OCI-LY1 (cell line): ENCODE data around the gene CEBPZOS.
A peak's percentile ranks its signal among the peaks of the same experiment; 100 is the strongest.

ENCODE experiments used
- H2AFZ ChIP-seq: fragments of 200-600 bp; sonication (generic), shearing (Covaris generic); 2 replicates; pipeline ENCODE4 v1.6.0; 2014; ENCODE audit warnings: antibody characterized with exemption, mild to moderate bottlenecking, low read length
- H3F3A ChIP-seq: fragments of 200-600 bp; sonication (generic), shearing (Covaris generic); 2 replicates; pipeline ENCODE4 v1.6.0; 2014; ENCODE audit warnings: mild to moderate bottlenecking, antibody characterized with exemption, low read length, moderate library complexity; ENCODE audit not compliant: insufficient read depth
- H3K27ac ChIP-seq: fragments of 200-600 bp; sonication (generic); 2 replicates; pipeline ENCODE4 v1.5.1; 2014; ENCODE audit warnings: low read length, mixed run types, mild to moderate bottlenecking, low read depth; ENCODE audit not compliant: poor library complexity, severe bottlenecking
- H3K27me3 ChIP-seq: fragments of 200-600 bp; sonication (generic); 2 replicates; pipeline ENCODE4 v1.6.0; 2014; ENCODE audit warnings: antibody characterized with exemption, mild to moderate bottlenecking, low read length, moderate library complexity; ENCODE audit not compliant: insufficient read depth
- H3K36me3 ChIP-seq: fragments of 200-600 bp; sonication (generic); 2 replicates; pipeline ENCODE4 v1.6.1; 2014; ENCODE audit warnings: mild to moderate bottlenecking, antibody characterized with exemption, low read length, moderate library complexity, mixed read lengths; ENCODE audit not compliant: insufficient read depth
- H3K4me1 ChIP-seq: fragments of 200-600 bp; sonication (generic); 2 replicates; pipeline ENCODE4 v1.5.1; 2014; ENCODE audit warnings: mild to moderate bottlenecking, low read length, moderate library complexity; ENCODE audit not compliant: insufficient read depth, severe bottlenecking
- H3K4me2 ChIP-seq: fragments of 200-600 bp; sonication (generic), shearing (Covaris generic); 2 replicates; pipeline ENCODE4 v1.6.1; 2014; ENCODE audit warnings: low read length
- H3K4me3 ChIP-seq: fragments of 200-600 bp; sonication (generic); 2 replicates; pipeline ENCODE4 v1.5.1; 2014; ENCODE audit warnings: low read length, low read depth, mild to moderate bottlenecking, mixed read lengths; ENCODE audit not compliant: poor library complexity, severe bottlenecking
- H3K79me2 ChIP-seq: fragments of 200-600 bp; shearing (Covaris generic); 2 replicates; pipeline ENCODE4 v1.6.1; 2016; ENCODE audit warnings: mixed run types, low read length, mixed read lengths; ENCODE audit not compliant: insufficient read depth
- H3K9ac ChIP-seq: fragments of 200-600 bp; sonication (generic), shearing (Covaris generic); 2 replicates; pipeline ENCODE4 v1.6.1; 2014; ENCODE audit warnings: mild to moderate bottlenecking, low read length, mixed read lengths
- H3K9me2 ChIP-seq: fragments of 200-600 bp; sonication (generic), shearing (Covaris generic); 2 replicates; pipeline ENCODE4 v1.6.1; 2014; ENCODE audit warnings: low read depth, mild to moderate bottlenecking, low read length, mixed read lengths
- H3K9me3 ChIP-seq: fragments of 200-600 bp; shearing (Covaris generic); 2 replicates; pipeline ENCODE4 v1.6.1; 2014; ENCODE audit warnings: low read length, mixed read lengths
- H4K20me1 ChIP-seq: fragments of 200-600 bp; sonication (generic), shearing (Covaris generic); 2 replicates; pipeline ENCODE4 v1.6.0; 2016; ENCODE audit warnings: mild to moderate bottlenecking, low read length; ENCODE audit not compliant: insufficient read depth
- CTCF ChIP-seq: fragments of 200-600 bp; sonication (generic), shearing (Covaris generic); IDR thresholded peaks from 2 replicates; pipeline ENCODE4 v1.5.1; 2017; ENCODE audit warnings: mild to moderate bottlenecking, antibody characterized with exemption, low read length, moderate library complexity, mixed read lengths
- EZH2 ChIP-seq: fragments of 200-600 bp; sonication (generic), shearing (Covaris generic); IDR thresholded peaks from 2 replicates; pipeline ENCODE4 v1.8.0; 2017; ENCODE audit warnings: borderline replicate concordance, mixed run types, mild to moderate bottlenecking, antibody characterized with exemption, low read length, moderate library complexity, mixed read lengths

Gene CEBPZOS

GRCh38 chr2:37180006-37180639 is 16.2 kb upstream of the CEBPZOS start:
- Histone ChIP-seq H3K4me2 (no peak overlapping the region), H3K9me3 (no peaks in the 10 kb centered on the region), H3K9ac (no peak overlapping the region), H3K9me2 (no peaks in the 10 kb centered on the region), H4K20me1 (no peaks in the 10 kb centered on the region), H3K4me1 (no peaks in the 10 kb centered on the region), H3K4me3 (no peak overlapping the region), H3K36me3 (no peaks in the 10 kb centered on the region), H3K27me3 (no peaks in the 10 kb centered on the region), H3K27ac (no peak overlapping the region), H3F3A (no peaks in the 10 kb centered on the region), H3K79me2 (no peaks in the 10 kb centered on the region), H2AFZ (no peak overlapping the region)
- peak; percentile 54; the same call in 1 of the 2 replicates for TF ChIP-seq CTCF
- no peak for TF ChIP-seq EZH2

- Histone ChIP-seq H3K9me3 (no peaks in the 10 kb centered on the region), H3K4me2 (no peak overlapping the region), H3K4me1 (no peaks in the 10 kb centered on the region), H3K9me2 (no peaks in the 10 kb centered on the region), H3F3A (no peaks in the 10 kb centered on the region), H4K20me1 (no peaks in the 10 kb centered on the region), H3K4me3 (no peak overlapping the region), H3K9ac (no peak overlapping the region), H3K36me3 (no peaks in the 10 kb centered on the region), H3K79me2 (no peaks in the 10 kb centered on the region), H3K27ac (no peak overlapping the region), H2AFZ (no peak overlapping the region), H3K27me3 (no peaks in the 10 kb centered on the region)
- TF ChIP-seq CTCF (no peak), EZH2 (no peak)
These were observed 15.7 kb upstream of the CEBPZOS start for GRCh38 chr2:37180640-37181039.

GRCh38 chr2:37181726-37182684 is 14.3 kb upstream of the CEBPZOS start:
- Histone ChIP-seq H4K20me1 (no peaks in the 10 kb centered on the region), H3K9ac (no peak overlapping the region), H3K27me3 (no peaks in the 10 kb centered on the region), H3F3A (no peaks in the 10 kb centered on the region), H3K27ac (no peak overlapping the region), H3K4me3 (no peak overlapping the region), H3K4me2 (no peak overlapping the region), H2AFZ (no peak overlapping the region), H3K36me3 (no peaks in the 10 kb centered on the region), H3K9me2 (no peaks in the 10 kb centered on the region), H3K9me3 (no peaks in the 10 kb centered on the region), H3K4me1 (no peaks in the 10 kb centered on the region), H3K79me2 (no peaks in the 10 kb centered on the region)
- TF ChIP-seq CTCF, result no peak
- TF ChIP-seq EZH2, result no peak
